ENCODE measurements around the gene PRRC2C.

GRCh38 chr1:171583591-171584201 lies 98.4 kb downstream of the PRRC2C start:
- TF ChIP-seq CTCF (conservative IDR thresholded peaks at IDR 0.05): no peak
- no peak for TF ChIP-seq ZFX (IDR thresholded peaks at IDR 0.05)

Data from C4-2B (cell line).